Measurements from ENCODE around the gene RGS7. TPM values are rescaled to one million over a fixed set of nuclear protein-coding genes. Genes with fewer than 3 reads are reported as not detected.

The RGS7 gene
- polyA plus RNA-seq, 1 donor from 2014 or later: 24.2 TPM

DNA sequence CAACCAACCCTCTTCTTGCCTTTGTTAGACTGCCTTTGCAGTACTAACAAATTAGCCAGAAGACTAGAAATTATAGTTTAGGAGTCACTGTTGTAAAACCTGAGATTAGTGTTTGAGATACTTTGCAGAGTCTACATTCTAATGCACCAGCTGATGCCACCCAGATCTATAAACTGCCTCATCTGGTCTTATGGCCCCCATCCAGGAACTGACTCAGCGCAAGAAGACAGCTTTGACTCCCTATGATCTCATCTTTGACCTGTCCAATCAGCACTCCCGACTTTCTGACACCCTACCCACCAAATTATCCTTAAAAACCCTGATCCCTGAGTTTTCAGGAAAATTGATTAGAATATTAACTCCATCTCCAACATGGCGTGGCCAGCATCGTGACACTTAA, 334.6 kb downstream of the RGS7 start:
- H3F3A ChIP-seq (ENCODE audit: insufficient read depth, low read length, poor library complexity, severe bottlenecking): no peaks in the 10 kb centered on the region
- H3K27ac ChIP-seq (ENCODE audit: low read length): no peak overlapping the region
- no peak overlapping the region for H3K4me3 ChIP-seq (ENCODE audit: low read length)
- no peaks in the 10 kb centered on the region for H3K79me2 ChIP-seq (replicated peaks; ENCODE audit: insufficient read depth, low read length)
- H3K36me3 ChIP-seq (ENCODE audit: insufficient read depth, low read length): no peaks in the 10 kb centered on the region
- TF ChIP-seq REST (IDR thresholded peaks at IDR 0.05; ENCODE audit: borderline replicate concordance) (no peak), SMC3 (conservative IDR thresholded peaks at IDR 0.05; ENCODE audit: poor library complexity) (no peak), POLR2AphosphoS5 (IDR thresholded peaks at IDR 0.05) (no peak), RAD21 (conservative IDR thresholded peaks at IDR 0.05) (no peak), TAF1 (IDR thresholded peaks at IDR 0.05; ENCODE audit: low read depth) (no peak), EZH2 (IDR thresholded peaks at IDR 0.05; ENCODE audit: borderline replicate concordance, insufficient read depth, low read length, poor library complexity, severe bottlenecking) (no peak), MXI1 (conservative IDR thresholded peaks at IDR 0.05; ENCODE audit: poor library complexity, severe bottlenecking) (no peak), EP300 (conservative IDR thresholded peaks at IDR 0.05; ENCODE audit: poor library complexity, severe bottlenecking) (no peak)
- TF ChIP-seq, protein P1, sequence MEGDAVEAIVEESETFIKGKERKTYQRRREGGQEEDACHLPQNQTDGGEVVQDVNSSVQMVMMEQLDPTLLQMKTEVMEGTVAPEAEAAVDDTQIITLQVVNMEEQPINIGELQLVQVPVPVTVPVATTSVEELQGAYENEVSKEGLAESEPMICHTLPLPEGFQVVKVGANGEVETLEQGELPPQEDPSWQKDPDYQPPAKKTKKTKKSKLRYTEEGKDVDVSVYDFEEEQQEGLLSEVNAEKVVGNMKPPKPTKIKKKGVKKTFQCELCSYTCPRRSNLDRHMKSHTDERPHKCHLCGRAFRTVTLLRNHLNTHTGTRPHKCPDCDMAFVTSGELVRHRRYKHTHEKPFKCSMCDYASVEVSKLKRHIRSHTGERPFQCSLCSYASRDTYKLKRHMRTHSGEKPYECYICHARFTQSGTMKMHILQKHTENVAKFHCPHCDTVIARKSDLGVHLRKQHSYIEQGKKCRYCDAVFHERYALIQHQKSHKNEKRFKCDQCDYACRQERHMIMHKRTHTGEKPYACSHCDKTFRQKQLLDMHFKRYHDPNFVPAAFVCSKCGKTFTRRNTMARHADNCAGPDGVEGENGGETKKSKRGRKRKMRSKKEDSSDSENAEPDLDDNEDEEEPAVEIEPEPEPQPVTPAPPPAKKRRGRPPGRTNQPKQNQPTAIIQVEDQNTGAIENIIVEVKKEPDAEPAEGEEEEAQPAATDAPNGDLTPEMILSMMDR (IDR thresholded peaks at IDR 0.05; ENCODE audit: poor library complexity, severe bottlenecking): no peak
- no peaks in the 10 kb centered on the region for H3K9me2 ChIP-seq (ENCODE audit: insufficient read depth, low read length)
- H2AFZ ChIP-seq (ENCODE audit: low read depth, low read length): no peak overlapping the region
- no peaks in the 10 kb centered on the region for H3K9me3 ChIP-seq (ENCODE audit: low read length)
- H4K20me1 ChIP-seq (ENCODE audit: insufficient read depth): no peaks in the 10 kb centered on the region
- no peak overlapping the region for H3K4me2 ChIP-seq (ENCODE audit: low read length)
- no peaks in the 10 kb centered on the region for H3K27me3 ChIP-seq (ENCODE audit: insufficient read depth, low read depth, low read length)
- H3K9ac ChIP-seq (ENCODE audit: low read length): no peak overlapping the region

DNA sequence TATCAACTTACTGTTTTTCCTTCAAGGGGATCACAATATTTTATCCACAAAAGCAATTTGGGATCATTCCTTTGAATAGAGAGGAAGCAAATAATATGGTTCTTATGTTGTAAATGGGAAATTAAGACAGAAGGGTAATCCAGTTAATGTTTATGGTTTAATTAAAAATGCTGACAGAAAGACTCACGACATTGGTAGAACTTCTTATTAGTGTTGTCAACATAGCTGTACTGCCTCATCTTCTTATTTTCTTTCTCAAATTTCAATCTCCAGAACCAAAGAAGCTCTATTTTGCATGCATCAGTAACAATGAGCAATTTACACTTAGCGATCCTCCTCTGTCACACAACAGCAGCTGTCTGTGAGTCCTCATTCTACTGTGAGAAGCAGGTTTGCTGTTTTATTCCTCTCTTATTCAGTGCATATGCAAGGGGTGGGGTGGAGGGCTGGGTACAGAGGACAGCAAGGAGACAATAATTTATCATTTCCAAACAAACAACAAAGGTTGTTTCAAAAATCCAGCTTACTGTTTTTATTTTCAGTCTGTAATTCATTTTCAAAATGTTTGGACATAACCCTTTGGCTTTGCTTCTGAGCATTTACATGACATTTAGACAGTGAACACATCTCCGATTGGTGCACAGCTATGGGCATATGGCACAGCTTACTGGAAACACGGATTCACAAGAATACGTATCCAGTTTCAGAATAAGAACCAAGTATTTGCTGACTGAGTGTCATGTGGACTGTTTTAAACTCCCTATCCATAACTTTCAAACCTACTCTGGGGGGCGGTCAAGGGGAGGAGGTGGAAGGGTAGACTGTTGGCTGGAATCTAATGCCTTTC, 335.9 kb downstream of the RGS7 start:
- Histone ChIP-seq H3K9ac (ENCODE audit: low read length) (no peak overlapping the region), H3K9me2 (ENCODE audit: insufficient read depth, low read length) (no peaks in the 10 kb centered on the region), H3K36me3 (ENCODE audit: insufficient read depth, low read length) (no peaks in the 10 kb centered on the region), H3K4me2 (ENCODE audit: low read length) (no peak overlapping the region), H4K20me1 (ENCODE audit: insufficient read depth) (no peaks in the 10 kb centered on the region), H3K79me2 (replicated peaks; ENCODE audit: insufficient read depth, low read length) (no peaks in the 10 kb centered on the region), H3K4me3 (ENCODE audit: low read length) (no peak overlapping the region), H3K27me3 (ENCODE audit: insufficient read depth, low read depth, low read length) (no peaks in the 10 kb centered on the region), H2AFZ (ENCODE audit: low read depth, low read length) (no peak overlapping the region), H3K9me3 (ENCODE audit: low read length) (no peaks in the 10 kb centered on the region), H3K27ac (ENCODE audit: low read length) (no peak overlapping the region), H3F3A (ENCODE audit: insufficient read depth, low read length, poor library complexity, severe bottlenecking) (no peaks in the 10 kb centered on the region)
- no peak for TF ChIP-seq RAD21 (conservative IDR thresholded peaks at IDR 0.05)
- no peak for TF ChIP-seq EP300 (conservative IDR thresholded peaks at IDR 0.05; ENCODE audit: poor library complexity, severe bottlenecking)
- TF ChIP-seq POLR2AphosphoS5 (IDR thresholded peaks at IDR 0.05): no peak
- no peak for TF ChIP-seq SMC3 (conservative IDR thresholded peaks at IDR 0.05; ENCODE audit: poor library complexity)
- TF ChIP-seq EZH2 (IDR thresholded peaks at IDR 0.05; ENCODE audit: borderline replicate concordance, insufficient read depth, low read length, poor library complexity, severe bottlenecking): no peak
- TF ChIP-seq, protein P1 (IDR thresholded peaks at IDR 0.05; ENCODE audit: poor library complexity, severe bottlenecking): no peak
- no peak for TF ChIP-seq REST (IDR thresholded peaks at IDR 0.05; ENCODE audit: borderline replicate concordance)
- TF ChIP-seq TAF1 (IDR thresholded peaks at IDR 0.05; ENCODE audit: low read depth): no peak
- TF ChIP-seq MXI1 (conservative IDR thresholded peaks at IDR 0.05; ENCODE audit: poor library complexity, severe bottlenecking): no peak
